ENCODE measurements around the gene ATOH8. TPM values are rescaled to one million over a fixed set of nuclear protein-coding genes. Genes with fewer than 3 reads are reported as not detected.
A peak's percentile ranks its signal among the peaks of the same experiment; 100 is the strongest.

Gene ATOH8
- total and polyA plus RNA-seq, 12 donors: 8.7 to 45.9 (median 17.8) TPM

- Histone ChIP-seq H3K4me3 (peak overlapping the region in 1 of 10 donors; percentile 17), H3K27me3 (no peaks in the 10 kb centered on the region), H3K27ac (peak overlapping the region; percentile 36 to 98 (median 64)), H3K36me3 (no peaks in the 10 kb centered on the region), H3K9me3 (peaks cover 0 to 3% (median 0%) of the 10 kb centered on the region in 11 donors), H3K4me1 (peaks cover 49 to 92% (median 74%) of the 10 kb centered on the region in 9 donors)
- TF ChIP-seq, protein P1, sequence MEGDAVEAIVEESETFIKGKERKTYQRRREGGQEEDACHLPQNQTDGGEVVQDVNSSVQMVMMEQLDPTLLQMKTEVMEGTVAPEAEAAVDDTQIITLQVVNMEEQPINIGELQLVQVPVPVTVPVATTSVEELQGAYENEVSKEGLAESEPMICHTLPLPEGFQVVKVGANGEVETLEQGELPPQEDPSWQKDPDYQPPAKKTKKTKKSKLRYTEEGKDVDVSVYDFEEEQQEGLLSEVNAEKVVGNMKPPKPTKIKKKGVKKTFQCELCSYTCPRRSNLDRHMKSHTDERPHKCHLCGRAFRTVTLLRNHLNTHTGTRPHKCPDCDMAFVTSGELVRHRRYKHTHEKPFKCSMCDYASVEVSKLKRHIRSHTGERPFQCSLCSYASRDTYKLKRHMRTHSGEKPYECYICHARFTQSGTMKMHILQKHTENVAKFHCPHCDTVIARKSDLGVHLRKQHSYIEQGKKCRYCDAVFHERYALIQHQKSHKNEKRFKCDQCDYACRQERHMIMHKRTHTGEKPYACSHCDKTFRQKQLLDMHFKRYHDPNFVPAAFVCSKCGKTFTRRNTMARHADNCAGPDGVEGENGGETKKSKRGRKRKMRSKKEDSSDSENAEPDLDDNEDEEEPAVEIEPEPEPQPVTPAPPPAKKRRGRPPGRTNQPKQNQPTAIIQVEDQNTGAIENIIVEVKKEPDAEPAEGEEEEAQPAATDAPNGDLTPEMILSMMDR (IDR thresholded peaks at IDR 0.05): peak in 1 of 9 donors; percentile 14
- no peak for DNase-seq
- intact Hi-C loops (cut with DNase I): loop anchor here in 1 of 10 donors (10.0 kb wide), 1 partner anchor 330 kb away; no protein-coding TSS in a partner anchor
- 37 to 43% methylated on average over 10 of the region's 10 CpGs for WGBS, 2 donors
- peak in 5 of 8 donors; percentile 4 to 28 (median 13) for ATAC-seq
Observed at GRCh38 chr2:85744741-85745601, 8.8 kb upstream of the ATOH8 start.

- no peak for DNase-seq
- Histone ChIP-seq H3K36me3 (no peaks in the 10 kb centered on the region), H3K27me3 (peaks cover 0 to 1% (median 0%) of the 10 kb centered on the region in 7 donors), H3K4me3 (no peak overlapping the region), H3K9me3 (no peaks in the 10 kb centered on the region), H3K27ac (peak overlapping the region in 9 of 10 donors; percentile 36 to 98 (median 66)), H3K4me1 (peaks cover 49 to 93% (median 80%) of the 10 kb centered on the region in 9 donors)
- WGBS, 2 donors: 50 to 57% methylated on average over 8 of the region's 8 CpGs
- TF ChIP-seq, protein P1 (IDR thresholded peaks at IDR 0.05): no peak
- intact Hi-C loops (cut with DNase I): loop anchor here in 1 of 10 donors (10.0 kb wide), 1 partner anchor 329 kb away; no protein-coding TSS in a partner anchor
- ATAC-seq: no peak
Observed at GRCh38 chr2:85745619-85746018, 8.2 kb upstream of the ATOH8 start.

DNA sequence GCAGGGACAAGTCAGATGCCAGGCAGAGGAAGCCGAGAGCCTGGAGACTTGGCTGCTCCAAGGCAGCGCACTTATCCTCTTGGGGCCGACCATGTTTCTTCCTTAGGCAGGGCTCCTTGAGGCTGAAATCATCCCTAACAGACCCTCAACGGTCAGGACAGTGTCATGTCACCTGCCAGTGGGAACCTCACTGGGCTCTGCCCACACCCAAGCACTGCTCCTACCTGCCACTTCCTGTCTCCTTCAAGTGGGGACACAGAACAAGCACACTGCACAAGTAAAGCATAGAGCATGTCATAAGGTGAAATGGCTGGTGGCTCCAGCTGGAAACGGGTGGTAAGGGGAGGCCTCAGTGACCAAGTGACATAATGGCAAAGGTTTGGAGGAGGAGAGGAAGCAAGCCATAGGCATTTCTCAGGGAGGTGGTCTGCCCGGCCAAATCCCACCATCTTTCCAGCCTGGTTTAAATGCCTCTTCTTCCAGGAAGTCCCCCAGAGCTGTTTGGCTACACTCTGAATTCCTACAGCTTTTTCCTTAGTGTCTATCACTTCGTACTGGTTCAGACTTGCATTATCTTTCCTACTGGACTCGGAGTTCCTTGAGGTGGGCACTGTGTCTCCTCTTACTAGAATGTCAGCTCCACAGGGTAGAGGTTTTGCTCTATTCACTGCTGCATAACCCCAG, 7.3 kb upstream of the ATOH8 start:
- peaks cover 0 to 10% (median 0%) of the 10 kb centered on the region in 7 donors for H3K27me3 ChIP-seq
- peaks cover 42 to 93% (median 80%) of the 10 kb centered on the region in 9 donors for H3K4me1 ChIP-seq
- H3K36me3 ChIP-seq: no peaks in the 10 kb centered on the region
- TF ChIP-seq, protein P1 (IDR thresholded peaks at IDR 0.05): no peak
- ATAC-seq (no peak), DNase-seq (no peak)
- H3K27ac ChIP-seq: peak overlapping the region in 2 of 10 donors; percentile 79 to 91
- 82 to 83% methylated on average over 8 of the region's 8 CpGs for WGBS, 2 donors
- H3K4me3 ChIP-seq: no peak overlapping the region
- no peaks in the 10 kb centered on the region for H3K9me3 ChIP-seq
- intact Hi-C loops (cut with DNase I): loop anchor here in 1 of 10 donors (10.0 kb wide), 1 partner anchor 328 kb away; no protein-coding TSS in a partner anchor

DNA sequence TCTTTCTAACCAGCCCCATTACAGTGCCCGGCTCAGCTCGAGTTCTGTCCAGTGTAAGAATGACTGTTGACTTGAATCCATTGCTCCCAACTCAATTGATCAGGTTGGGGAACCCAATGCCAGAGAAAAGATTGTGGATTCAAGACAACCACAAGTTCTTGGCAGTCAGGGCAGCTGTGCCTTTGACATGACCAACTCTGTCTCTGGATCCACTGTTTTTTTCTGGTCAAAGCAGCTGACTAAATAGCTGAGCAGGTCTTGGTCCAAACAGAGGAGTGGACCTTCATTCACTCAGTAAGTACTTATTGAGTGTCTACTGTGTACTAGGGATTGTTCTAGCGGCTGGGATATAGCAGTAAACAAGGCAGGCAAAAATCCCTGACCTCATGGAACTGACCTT, 6.3 kb upstream of the ATOH8 start:
- H3K27me3 ChIP-seq: peaks cover 0 to 19% (median 0%) of the 10 kb centered on the region in 7 donors
- no peaks in the 10 kb centered on the region for H3K36me3 ChIP-seq
- H3K9me3 ChIP-seq: no peaks in the 10 kb centered on the region
- intact Hi-C loops (cut with DNase I): loop anchor here in 1 of 10 donors (10.0 kb wide), 1 partner anchor 327 kb away; no protein-coding TSS in a partner anchor
- TF ChIP-seq, protein P1 (IDR thresholded peaks at IDR 0.05): no peak
- WGBS, 2 donors: 95% methylated on average over 3 of the region's 3 CpGs
- no peak overlapping the region for H3K4me3 ChIP-seq
- peaks cover 36 to 94% (median 79%) of the 10 kb centered on the region in 9 donors for H3K4me1 ChIP-seq
- peak overlapping the region in 1 of 10 donors; percentile 84 for H3K27ac ChIP-seq
- ATAC-seq (no peak), DNase-seq (no peak)
